GM19372 (cell line): Measurements from ENCODE around the gene COLEC11.
"Not testable (repeated sequence)": the region's sequence is repeated elsewhere in the genome, so short reads cannot be mapped to it uniquely, and the experiment has no call there.

Experiments used
- ATAC-seq: cut with Tn5 transposase; IDR thresholded peaks from one replicate; pipeline ENCODE4 v1.9.1; 2021; ENCODE audit warnings: mild to moderate bottlenecking, low read depth, moderate library complexity; ENCODE audit not compliant: unreplicated experiment

Gene COLEC11

DNA sequence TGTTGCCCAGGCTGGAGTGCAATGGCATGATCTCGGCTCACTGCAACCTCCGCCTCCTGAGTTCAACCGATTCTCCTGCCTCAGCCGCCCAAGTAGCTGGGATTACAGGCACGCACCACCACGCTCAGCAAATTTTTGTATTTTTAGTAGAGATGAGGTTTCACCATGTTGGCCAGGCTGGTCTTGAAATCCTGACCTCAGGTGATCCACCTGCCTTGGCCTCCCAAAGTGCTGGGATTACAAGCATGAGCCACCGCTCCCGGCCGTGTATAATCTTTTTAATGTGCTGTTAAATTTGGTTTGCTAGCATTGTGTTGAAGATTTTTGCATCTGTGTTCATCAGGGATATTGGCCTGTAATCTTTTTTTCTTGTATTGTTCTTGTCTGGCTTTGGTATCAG is 24.7 kb downstream of the COLEC11 start:
- not testable (repeated sequence) for ATAC-seq

DNA sequence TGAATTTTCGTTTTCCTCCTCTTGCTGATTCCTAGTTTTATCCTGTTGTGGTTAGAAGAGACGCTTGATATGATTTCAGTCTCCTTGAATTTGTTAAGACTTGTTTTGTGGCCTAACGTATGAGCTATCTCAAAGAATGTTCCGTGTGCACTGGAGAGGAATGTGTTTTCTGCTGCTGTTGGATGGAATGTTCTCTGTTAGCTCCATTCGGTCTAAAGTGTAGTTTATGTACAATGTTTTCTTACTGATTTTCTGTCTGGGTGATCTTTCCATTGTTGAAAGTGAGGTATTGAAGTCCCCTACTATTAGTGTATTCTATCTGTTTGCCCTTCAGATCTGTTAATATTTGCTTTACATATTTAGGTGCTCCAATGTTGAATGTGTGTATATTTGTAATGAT is 25.9 kb downstream of the COLEC11 start:
- ATAC-seq, result no peak

DNA sequence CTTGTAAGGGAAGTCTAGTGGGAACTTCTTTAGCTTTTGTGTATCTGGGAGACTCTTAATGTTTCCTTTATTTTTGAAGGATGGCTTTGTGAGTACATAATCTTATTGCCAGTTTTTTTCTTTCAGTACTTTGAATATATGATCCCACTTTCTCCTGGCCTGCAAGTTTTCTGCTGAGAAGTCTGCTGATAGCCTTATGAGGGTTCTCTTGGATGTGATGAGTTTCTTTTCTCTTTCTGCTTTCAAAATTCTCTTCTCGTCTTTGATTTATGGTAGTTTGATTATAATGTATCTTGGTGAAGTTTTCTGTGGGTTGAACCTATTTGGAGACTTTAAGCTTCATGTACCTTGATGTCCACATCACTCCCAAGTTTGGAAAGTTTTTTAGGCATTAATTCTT is 28.1 kb downstream of the COLEC11 start:
- no peak for ATAC-seq

DNA sequence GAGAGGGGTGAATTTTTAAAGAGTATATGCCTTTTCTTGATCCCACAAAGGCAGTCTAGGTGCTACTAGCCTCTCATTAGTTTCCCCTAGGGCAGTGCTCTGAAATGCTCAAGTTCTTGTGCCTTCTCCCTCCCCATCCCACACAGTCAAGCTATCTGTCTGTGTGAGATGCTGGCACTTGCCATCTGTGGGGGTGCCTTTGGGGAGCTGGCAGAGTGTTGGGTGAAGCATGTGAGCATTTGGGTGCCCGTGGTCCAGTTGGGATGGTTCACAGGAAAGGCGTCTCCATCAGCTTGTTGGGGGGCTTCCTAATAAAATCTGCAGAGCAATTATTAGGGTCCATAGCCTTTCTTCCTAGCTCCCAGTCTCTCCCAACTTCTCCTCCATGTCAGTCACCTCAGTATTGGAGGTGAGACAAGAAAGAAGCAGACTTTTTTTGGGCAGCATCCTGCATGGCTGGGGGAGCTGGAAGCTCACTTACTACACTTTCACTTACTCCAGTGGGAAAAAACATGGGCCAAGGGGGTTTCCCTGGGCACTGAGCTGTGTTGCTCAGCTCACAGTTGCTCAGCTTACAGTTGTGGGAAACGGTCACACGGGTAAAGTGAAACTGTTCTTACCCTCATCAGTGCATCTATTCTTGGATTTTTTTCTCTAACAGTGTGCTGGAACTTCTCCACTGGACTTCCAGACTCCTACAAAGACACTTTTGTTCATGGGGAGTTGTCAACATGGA is 29.3 kb downstream of the COLEC11 start:
- ATAC-seq, result no peak

DNA sequence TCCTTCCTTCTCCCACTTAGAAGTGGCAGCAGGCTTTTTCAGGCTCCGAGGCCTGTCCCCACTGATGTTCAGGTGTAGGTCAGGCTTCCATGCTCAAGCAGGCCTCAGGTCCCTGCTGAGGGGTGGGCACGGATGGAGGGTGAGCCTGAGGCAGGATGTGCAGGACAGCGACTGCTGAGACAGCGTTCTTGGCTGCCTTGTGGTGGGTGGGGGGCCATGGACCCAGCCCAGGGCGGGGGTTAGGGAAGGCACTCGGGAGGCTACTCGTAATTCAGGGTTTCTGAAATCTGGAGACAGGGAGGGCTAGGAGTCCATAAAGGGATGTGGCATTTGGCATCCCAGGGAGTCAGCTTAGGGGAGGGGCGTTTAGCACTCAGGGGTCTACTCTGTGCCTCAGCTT is 30.3 kb downstream of the COLEC11 start:
- no peak for ATAC-seq

DNA sequence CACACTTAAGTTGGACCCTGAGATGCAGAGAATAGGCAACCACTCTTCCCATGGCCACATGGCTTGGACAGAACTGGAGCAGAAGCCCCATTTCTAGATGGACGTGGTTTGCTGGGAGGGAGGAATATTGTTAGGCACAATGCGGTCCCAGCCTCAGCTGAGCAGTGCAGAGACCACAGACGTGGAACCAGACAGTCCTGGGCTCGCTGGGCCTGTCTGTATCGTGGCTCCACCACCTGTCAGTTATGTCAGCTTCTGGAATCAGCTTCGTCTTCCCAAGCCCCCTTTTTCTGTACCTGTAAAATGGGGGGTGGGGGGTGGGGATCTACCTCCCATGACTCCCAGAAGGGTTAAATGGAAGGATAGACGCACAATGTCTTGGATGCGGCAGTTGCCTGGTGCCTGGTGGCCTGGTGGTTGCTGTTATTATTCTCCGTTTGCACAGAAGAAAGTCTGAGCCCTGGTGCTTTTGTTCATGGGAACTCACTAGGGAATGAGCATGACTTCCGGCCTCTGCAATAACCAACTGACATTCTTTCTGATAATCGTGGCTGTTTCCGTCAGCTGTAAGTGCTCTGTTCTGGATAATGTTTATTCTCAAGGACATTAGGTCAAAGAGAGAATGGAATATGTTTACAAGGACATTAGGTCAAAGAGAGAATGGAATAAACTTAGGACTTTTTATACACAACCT is 31.4 kb downstream of the COLEC11 start:
- no peak for ATAC-seq

DNA sequence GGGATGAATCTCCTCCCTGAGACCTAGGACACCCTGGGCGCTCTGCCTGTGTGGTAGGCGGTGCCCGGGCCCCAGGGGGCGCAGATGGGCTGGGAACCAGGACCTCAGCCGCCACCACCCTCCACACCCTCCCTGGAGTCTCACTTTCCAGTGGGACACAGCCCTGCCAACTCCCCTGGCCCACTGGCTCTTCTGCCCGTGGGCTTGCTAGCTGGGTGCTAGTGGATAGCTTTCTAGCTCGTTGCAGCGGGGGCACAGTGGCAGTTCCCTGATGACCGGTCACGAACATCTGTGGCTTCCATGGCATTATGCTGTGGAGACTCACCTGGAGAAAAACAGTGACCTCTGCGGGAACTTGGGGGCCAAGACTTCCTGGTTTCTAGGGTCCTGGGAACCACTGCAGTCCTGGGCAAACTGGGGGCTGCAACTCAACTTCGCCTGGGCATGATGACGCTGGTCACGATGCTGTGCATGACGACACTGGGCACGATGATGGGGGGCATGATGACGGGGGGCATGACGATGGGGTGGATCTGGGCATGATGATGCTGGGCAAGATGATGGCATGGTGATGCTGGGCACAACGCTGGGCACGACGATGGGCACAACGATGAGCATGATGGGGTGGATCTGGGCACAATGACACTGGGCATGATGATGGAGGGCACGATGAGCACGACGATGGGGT is 32.0 kb downstream of the COLEC11 start:
- ATAC-seq, result no peak

DNA sequence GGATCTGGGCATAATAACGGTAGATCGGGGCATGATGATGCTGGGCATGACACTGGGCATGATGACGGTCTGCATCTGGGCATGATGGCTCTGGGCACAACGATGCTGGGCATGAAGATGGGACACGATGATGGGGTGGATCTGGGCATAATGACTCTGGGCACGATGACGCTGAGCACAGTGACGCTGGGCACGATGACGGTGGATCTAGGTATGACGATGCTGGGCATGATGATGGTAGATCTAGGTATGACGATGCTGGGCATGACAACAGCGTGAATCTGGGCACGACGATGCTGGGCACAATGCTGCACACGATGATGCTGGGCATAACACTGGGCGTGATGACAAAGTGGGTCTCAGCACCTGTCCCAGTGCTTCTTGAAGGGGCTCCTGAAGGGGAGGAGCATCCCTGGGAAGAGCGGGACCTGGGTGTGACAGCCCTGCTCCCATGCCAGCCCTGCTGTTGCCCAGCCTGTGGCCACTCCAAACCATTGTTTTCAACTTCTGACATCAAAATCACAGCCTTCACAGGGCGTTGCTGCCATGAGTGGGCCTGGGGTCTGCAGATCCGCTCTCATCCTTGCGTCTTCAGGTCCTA is 32.7 kb downstream of the COLEC11 start:
- no peak for ATAC-seq

DNA sequence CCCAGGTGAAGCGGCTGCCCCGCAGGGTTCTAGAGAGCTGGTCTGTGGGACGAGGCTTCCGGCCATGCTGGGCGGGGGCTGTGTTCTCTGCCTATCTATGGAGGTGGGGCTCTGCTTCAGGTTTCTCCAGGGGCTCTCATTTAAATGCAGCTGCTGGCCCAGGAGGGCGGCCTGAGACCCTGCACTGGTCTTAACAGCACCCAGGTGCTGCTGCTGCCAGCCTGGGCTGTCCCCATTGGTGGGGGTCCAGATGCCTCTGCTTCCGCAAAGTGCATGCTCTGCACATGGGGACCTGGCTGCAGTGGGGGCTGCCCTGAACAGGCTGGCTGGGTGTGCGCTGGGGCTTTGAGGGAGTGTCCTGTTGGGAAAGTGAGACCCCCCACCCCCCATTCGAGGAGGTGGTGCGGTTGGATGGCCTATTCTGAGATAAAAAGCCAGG is 33.3 kb downstream of the COLEC11 start:
- no peak for ATAC-seq

DNA sequence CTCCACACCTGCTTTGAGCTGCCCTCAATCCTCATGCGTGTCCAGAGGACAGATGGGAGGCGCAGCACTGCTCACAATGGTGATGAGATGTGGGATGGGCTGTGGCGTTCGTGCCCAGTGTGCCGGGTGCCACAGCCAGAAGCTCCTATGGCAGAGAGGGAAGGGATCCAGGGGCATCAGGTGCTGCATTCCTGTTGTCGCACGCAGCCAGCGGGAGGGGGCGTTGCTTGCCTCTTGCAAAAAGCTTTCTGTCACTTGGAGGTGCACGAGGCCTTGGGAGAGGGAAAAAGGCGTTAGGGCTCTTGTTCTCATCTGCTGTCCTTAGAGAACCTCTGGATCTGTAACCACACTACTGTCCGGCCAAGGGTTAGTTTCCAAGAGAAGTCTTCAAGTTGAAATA is 33.9 kb downstream of the COLEC11 start:
- no peak for ATAC-seq

DNA sequence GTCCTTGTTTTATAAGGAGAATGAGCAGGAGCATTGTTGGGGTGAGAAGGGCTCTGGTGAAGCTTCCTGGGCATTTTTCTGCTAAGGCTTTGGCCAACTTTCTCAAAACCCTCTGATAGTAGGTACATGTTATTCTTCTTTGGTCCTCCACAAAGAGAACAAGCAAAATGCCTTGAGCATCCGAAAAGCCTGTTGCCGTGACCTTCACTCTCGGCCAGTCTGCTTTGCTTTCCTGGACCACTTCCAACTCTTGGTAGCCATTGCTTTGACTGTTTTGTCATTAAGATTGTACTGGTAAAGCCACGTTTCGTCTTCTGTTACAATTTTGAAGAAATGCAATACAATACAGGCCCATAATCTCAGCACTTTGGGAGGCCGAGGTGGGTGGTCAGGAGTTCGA is 35.7 kb downstream of the COLEC11 start:
- ATAC-seq, result no peak

DNA sequence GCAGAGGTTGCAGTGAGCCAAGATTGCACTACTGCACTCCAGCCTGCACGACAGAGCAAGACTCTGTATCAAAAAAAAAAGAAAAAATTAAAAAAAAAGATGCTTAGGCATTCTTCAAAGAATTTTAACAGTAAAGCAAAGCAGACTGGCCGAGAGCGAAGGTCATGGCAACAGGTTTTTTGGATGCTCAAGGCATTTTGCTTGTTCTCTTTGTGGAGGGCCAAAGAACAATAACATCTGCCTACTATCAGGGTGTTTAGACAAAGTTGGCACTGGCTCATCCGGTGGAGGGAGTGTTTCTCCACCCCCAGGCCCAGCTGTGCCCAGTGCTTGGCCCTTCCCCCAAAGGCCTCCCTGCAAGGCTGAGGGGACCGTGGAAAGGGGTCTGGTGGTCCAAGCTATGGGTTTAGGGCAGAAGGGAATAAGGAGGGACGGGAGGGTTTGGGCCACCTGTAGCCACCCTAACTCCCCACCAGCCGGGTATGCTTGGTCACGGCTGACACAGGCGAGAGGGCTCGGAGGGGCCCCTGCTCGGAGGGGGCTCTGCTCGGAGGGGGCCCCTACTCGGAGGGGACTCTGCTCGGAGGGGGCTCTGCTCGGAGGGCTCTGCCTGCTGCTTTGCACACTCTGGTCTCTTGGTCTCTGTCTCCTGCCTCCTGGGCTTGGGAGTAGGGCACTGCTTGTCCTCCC is 36.4 kb downstream of the COLEC11 start:
- no peak for ATAC-seq

DNA sequence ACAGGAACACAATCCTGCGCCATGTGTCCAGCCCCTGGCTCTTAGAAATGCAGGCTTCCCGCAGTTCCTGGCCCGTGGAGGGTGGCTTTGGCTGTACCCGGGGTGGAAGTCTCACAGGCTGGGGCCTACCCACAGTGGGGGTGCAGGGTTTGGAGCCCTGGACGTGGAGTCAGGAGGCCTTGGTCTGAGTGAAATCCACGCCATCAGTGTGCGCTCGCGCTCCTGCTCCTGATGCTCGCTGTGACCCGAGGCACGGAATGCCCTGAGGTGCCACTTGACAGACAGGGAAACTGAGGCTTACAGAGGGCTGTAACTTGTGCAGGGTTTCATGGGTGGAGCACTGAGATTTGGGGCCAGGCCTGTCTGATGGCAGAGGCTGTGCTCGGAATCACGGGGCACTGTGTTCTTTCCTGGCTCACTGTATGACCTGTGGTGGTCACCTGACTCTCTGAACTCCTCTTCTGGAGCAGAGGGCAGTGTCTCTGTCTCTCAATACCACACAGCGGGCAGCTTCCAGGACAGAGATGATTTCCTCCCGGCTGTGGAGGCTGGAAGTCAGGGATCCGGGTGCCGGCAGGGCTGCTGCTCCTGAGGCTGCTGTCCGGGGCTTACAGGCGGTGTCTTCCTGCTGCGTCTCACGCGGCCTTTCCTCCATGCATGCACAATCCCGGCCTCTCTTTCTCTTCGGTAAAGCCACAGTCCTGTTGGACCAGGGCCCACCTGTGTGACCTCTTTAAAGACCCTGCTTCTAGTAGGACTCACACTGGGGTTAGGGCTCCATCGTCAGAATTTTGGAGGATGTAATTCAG is 37.1 kb downstream of the COLEC11 start:
- ATAC-seq, result no peak

DNA sequence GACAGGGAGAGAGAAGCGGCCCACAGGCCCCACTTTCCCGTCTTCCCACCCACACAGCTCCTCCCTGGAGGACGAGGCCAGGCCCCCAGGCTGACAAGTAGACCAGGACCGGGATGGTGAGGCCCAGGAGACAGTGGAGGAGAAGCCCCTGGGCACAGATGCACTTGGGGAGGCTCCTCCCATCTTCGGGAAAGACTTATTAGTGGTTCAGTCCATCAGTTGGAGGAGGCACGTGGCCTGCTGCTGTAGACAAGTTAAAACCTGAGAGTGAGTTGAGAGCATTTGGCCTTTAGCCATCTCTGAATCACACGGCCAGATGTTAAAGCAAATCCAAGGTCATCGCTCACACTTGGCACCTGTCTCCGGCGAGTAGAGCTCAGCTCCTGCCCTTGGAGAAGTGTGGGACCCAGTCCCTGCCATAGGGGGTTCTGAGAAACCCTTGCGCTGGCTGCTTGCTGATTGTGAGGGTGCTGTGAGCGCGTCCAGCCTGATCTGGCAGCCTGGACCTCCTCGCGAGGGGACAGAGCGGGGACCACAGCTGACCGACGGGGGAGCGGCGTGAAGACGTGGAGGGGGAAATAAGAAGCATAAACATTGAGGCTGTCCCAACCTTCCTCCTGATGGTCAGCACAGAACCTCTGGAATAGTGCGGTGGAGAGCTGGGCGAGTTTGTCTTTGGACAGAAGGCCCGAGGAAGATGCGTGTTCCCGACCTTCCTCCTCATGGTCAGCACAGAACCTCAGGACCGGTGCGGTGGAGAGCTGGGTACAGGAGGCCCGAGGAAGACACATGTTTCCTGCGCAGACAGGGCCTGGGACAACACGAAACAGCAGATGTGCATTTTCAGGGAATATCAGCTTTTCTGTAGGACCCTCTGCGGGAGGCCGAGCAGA is 38.4 kb downstream of the COLEC11 start:
- ATAC-seq, result no peak

DNA sequence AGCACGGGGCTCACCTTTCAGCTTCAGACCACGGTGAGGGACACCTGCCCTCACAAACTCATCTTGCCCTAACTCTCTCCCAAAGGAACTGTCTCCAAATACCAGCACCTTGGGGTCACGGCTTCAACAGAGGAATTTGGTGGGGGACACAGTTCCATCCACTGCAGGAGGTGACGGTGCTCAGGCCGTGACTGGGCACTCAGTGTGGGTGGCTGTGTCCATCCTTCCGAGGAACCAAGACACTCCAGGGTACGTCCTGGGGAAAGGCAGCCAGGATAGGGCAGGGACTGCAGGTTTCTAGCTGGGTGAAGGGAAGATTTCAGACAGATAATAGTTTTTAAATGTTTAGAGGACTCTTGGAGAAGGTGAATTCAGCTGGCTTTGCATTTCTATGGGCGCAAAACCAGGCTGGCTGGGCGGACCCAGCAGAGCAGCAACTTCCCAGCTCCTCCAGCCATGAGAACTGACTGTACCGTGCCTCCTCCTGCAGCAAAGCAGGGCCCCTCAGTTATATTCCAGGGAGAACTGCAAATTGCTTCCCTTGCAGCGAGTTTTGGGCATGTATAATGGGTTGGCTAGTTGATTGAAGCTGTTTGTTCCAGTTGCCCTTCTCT is 39.2 kb downstream of the COLEC11 start:
- ATAC-seq, result no peak

DNA sequence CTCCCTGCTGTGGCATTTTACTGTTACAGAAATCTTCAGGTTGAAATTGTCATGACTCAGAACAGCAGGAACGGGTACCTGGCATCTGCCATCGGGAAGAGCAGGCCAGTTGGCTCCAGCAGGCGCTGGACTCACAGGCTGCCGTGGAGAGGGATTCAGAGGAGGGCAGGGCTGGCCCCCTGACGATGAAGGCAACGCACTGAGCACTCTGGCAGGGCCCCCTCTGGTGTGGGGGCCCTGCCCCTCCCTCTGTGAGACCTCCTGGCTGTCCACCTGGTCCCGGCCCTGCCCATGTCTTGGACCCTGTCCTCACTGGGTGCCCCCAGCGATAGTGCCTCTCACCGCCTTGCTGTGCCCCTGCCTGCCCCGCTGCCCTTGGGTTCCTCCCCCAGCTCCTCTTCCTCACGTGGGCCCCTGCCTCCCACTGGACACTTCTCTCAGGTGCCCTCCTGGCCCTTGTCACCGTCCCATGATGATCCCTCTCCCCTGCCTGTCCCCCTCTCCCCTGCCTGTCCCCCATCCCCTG is 39.7 kb downstream of the COLEC11 start:
- no peak for ATAC-seq

DNA sequence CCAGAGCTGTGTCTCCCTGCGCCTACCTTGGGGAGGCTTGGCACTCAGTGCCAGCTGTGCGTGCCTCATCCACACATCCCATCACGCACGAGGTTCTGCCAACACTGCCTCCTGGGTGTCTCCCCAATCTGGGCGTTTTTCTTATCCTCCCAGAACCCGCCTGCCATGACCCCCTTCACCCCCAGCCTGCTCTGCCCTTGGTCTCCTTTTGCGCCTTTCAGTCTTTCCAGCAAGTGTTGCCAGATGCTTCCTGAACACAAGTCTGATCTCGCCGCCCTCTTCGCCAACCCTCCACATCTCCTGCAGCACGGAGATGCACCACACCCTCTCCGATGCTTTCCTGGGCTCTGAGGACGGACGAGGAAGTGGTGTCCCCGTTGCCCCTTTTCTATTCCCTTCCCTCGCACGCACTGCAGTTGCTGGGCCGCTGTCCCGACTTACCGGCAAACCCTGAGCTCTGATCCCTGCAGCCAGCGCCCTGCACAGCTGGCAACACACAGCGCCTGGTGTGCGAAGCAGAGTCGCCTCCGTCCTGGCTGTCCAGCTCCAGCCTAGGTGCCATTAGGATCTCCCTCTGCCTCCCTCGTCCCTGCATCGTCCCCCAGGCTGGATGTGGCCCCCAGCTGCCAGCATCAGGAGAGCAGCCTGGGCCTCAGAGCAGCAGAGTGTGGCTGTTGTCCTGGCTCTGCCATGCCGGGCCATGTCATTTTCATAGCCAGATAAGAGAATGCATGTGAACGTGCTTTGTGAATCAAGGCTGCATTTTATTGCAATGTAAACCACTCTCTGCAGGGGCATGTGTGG is 40.5 kb downstream of the COLEC11 start:
- ATAC-seq, result no peak
